HEK293 (cell line): ENCODE results near the gene ADIPOR1.

Experiments
- CTCF ChIA-PET: fragments of 350-600 bp; formaldehyde crosslinking; extraction: SDS; loops from one replicate; lab custom pipeline; 2021; ENCODE audit warnings: antibody characterized with exemption; lab: Yijun Ruan, JAX
- POLR2A ChIA-PET: fragments of 300-600 bp; formaldehyde crosslinking; extraction: SDS; loops from one replicate; lab custom pipeline; 2020; ENCODE audit warnings: antibody characterized with exemption, inconsistent platforms; lab: Yijun Ruan, JAX
- H3K27ac ChIP-seq: fragments of 200-500 bp; sonication (Bioruptor generic); 2 replicates; pipeline ENCODE4 v1.5.1; 2014; ENCODE audit warnings: low read depth, low read length, control low read depth, inconsistent platforms; ENCODE audit errors: extremely low read depth
- H3K36me3 ChIP-seq, 2 experiments: fragments of 200-500 bp in 1 of 2; sonication (Bioruptor generic) in 1 of 2; 1 replicate in 1 of 2; 2 replicates in 1 of 2; pipeline ENCODE4 v1.5.1; 2014 to 2017; ENCODE audit warnings: inconsistent platforms in 2 of 2, low read length in 2 of 2; ENCODE audit not compliant: control insufficient read depth in 2 of 2, insufficient read depth in 1 of 2
- H3K4me1 ChIP-seq: fragments of 200-500 bp; sonication (Bioruptor generic); 2 replicates; pipeline ENCODE4 v1.5.1; 2014; ENCODE audit warnings: mild to moderate bottlenecking, low read length, inconsistent platforms; ENCODE audit not compliant: control insufficient read depth, insufficient read depth
- H3K4me3 ChIP-seq: 2 replicates; pipeline ENCODE4 v1.5.1; 2011; ENCODE audit warnings: low read depth, mild to moderate bottlenecking, control low read depth, low read length, moderate library complexity
- H3K9me3 ChIP-seq: fragments of 200-500 bp; sonication (Bioruptor generic); 2 replicates; pipeline ENCODE4 v1.5.1; 2014; ENCODE audit warnings: low read depth, low read length, inconsistent platforms; ENCODE audit not compliant: control insufficient read depth, insufficient read depth
- OVOL3 ChIP-seq: fragments of 450-650 bp; formaldehyde crosslinking; IDR thresholded peaks from 2 replicates; pipeline ENCODE4 v1.5.1; 2016; ENCODE audit warnings: missing biosample characterization, missing genetic modification characterization
- SP3 ChIP-seq: fragments of 450-650 bp; formaldehyde crosslinking; IDR thresholded peaks from 2 replicates; pipeline ENCODE4 v1.5.1; 2016; ENCODE audit warnings: missing biosample characterization, missing genetic modification characterization
- TCF7L2 ChIP-seq: IDR thresholded peaks from 2 replicates; pipeline ENCODE4 v1.6.1; 2011; ENCODE audit warnings: low read depth, mild to moderate bottlenecking, inconsistent platforms, low read length, moderate library complexity, borderline replicate concordance
- ZBTB17 ChIP-seq: fragments of 450-650 bp; formaldehyde crosslinking; IDR thresholded peaks from 2 replicates; pipeline ENCODE4 v1.5.1; 2016; ENCODE audit warnings: missing biosample characterization, missing genetic modification characterization
- ZNF292 ChIP-seq: fragments of 450-650 bp; formaldehyde crosslinking; IDR thresholded peaks from 2 replicates; pipeline ENCODE4 v1.5.1; 2016; ENCODE audit warnings: low read depth, missing biosample characterization, missing genetic modification characterization, borderline replicate concordance
- ZNF335 ChIP-seq: fragments of 450-650 bp; formaldehyde crosslinking; conservative IDR thresholded peaks from 2 replicates; pipeline ENCODE4 v1.5.1; 2016; ENCODE audit warnings: missing biosample characterization, missing genetic modification characterization
- ZNF341 ChIP-seq: fragments of 450-650 bp; formaldehyde crosslinking; IDR thresholded peaks from 2 replicates; pipeline ENCODE4; 2016; ENCODE audit warnings: low read depth, missing biosample characterization, missing genetic modification characterization
- ZNF366 ChIP-seq: fragments of 450-650 bp; formaldehyde crosslinking; conservative IDR thresholded peaks from 2 replicates; pipeline ENCODE4 v1.5.1; 2016; ENCODE audit warnings: missing biosample characterization, missing genetic modification characterization
- ZNF558 ChIP-seq: fragments of 450-650 bp; formaldehyde crosslinking; IDR thresholded peaks from 2 replicates; pipeline ENCODE4 v1.5.1; 2016; ENCODE audit warnings: missing biosample characterization, missing genetic modification characterization
- ZNF571 ChIP-seq: fragments of 450-650 bp; formaldehyde crosslinking; IDR thresholded peaks from 2 replicates; pipeline ENCODE4 v1.5.0; 2017; ENCODE audit warnings: missing biosample characterization, missing genetic modification characterization
- ZNF596 ChIP-seq: fragments of 450-650 bp; IDR thresholded peaks from 2 replicates; pipeline ENCODE4 v1.5.0; 2018; ENCODE audit warnings: missing biosample characterization, mild to moderate bottlenecking, missing genetic modification characterization, moderate library complexity
- ZNF600 ChIP-seq: fragments of 450-650 bp; formaldehyde crosslinking; IDR thresholded peaks from 2 replicates; pipeline ENCODE4 v1.5.1; 2016; ENCODE audit warnings: missing biosample characterization, missing genetic modification characterization
- TF ChIP-seq, protein P1 (sequence below): fragments of 450-650 bp; formaldehyde crosslinking; IDR thresholded peaks from 2 replicates; pipeline ENCODE4 v1.5.1; 2016; ENCODE audit warnings: missing biosample characterization, missing genetic modification characterization
- TF ChIP-seq, protein P2 (sequence below): fragments of 450-650 bp; formaldehyde crosslinking; IDR thresholded peaks from 2 replicates; pipeline ENCODE4 v1.5.1; 2016; ENCODE audit warnings: missing biosample characterization, missing genetic modification characterization
- TF ChIP-seq, protein P3 (sequence below): fragments of 450-650 bp; formaldehyde crosslinking; IDR thresholded peaks from 2 replicates; pipeline ENCODE4 v1.5.1; 2016; ENCODE audit warnings: missing biosample characterization, missing genetic modification characterization, low read depth
- TF ChIP-seq, protein P4 (sequence below): fragments of 450-650 bp; IDR thresholded peaks from 2 replicates; pipeline ENCODE4 v1.5.1; 2018; ENCODE audit warnings: missing biosample characterization, missing genetic modification characterization
- TF ChIP-seq, protein P5 (sequence below): fragments of 450-650 bp; formaldehyde crosslinking; IDR thresholded peaks from 2 replicates; pipeline ENCODE4 v1.5.1; 2016; ENCODE audit warnings: missing biosample characterization, missing genetic modification characterization

ADIPOR1 gene

DNA sequence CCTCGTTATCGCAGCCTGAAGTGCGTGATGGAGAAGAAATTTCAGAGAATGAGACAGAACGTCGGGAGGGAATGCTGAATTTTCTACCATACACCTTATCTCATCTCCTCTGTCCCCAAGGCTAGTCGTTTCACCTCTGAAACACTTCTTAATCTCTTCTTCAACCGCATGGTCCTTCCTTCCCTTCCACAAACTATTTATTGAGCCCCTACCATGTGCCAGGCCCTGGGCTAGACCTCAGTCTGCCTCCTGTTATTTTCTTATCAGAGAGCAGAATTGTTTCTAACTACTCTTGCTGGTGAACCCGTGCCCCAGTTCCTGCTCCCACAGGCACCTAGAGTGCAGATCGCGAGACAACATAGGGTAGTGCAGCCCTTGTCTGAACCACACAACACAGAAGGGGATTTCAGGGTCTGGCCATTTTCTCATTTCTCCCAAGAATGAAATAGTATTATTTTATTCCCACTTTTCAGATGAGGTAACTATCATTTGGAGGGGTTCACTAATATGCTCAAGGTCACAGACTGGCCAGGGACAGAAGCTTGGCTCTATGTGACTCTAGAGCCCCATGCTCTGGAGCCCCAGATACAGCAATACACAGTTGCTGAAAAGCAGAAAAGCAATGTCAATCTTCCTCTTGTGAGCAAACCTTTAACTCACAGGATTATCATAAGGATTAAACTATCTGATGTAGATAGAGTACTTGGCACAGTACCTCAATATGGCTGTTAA, 598 bp upstream of the ADIPOR1 start:
- TF ChIP-seq ZNF366 (tag by site-specific recombination) = peak; percentile 75
- TF ChIP-seq ZNF341 (tag by site-specific recombination) = peak; percentile 16; the same call in 1 of the 2 replicates
- TF ChIP-seq TCF7L2 = no peak
- TF ChIP-seq ZBTB17 = peak; percentile 63
- TF ChIP-seq, protein P1, sequence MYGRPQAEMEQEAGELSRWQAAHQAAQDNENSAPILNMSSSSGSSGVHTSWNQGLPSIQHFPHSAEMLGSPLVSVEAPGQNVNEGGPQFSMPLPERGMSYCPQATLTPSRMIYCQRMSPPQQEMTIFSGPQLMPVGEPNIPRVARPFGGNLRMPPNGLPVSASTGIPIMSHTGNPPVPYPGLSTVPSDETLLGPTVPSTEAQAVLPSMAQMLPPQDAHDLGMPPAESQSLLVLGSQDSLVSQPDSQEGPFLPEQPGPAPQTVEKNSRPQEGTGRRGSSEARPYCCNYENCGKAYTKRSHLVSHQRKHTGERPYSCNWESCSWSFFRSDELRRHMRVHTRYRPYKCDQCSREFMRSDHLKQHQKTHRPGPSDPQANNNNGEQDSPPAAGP (tag by site-specific recombination) = 0 out of 2 replicates have a peak, but pooled peaks have one; percentile 23
- peak; percentile 56; the same call in 1 of the 2 replicates for TF ChIP-seq ZNF600
- peak; percentile 31; the same call in 1 of the 2 replicates for TF ChIP-seq ZNF335
- TF ChIP-seq, protein P2, sequence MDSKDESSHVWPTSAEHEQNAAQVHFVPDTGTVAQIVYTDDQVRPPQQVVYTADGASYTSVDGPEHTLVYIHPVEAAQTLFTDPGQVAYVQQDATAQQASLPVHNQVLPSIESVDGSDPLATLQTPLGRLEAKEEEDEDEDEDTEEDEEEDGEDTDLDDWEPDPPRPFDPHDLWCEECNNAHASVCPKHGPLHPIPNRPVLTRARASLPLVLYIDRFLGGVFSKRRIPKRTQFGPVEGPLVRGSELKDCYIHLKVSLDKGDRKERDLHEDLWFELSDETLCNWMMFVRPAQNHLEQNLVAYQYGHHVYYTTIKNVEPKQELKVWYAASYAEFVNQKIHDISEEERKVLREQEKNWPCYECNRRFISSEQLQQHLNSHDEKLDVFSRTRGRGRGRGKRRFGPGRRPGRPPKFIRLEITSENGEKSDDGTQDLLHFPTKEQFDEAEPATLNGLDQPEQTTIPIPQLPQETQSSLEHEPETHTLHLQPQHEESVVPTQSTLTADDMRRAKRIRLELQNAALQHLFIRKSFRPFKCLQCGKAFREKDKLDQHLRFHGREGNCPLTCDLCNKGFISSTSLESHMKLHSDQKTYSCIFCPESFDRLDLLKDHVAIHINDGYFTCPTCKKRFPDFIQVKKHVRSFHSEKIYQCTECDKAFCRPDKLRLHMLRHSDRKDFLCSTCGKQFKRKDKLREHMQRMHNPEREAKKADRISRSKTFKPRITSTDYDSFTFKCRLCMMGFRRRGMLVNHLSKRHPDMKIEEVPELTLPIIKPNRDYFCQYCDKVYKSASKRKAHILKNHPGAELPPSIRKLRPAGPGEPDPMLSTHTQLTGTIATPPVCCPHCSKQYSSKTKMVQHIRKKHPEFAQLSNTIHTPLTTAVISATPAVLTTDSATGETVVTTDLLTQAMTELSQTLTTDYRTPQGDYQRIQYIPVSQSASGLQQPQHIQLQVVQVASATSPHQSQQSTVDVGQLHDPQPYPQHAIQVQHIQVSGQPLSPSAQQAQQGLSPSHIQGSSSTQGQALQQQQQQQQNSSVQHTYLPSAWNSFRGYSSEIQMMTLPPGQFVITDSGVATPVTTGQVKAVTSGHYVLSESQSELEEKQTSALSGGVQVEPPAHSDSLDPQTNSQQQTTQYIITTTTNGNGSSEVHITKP (tag by site-specific recombination) = peak; percentile 81
- no peak for TF ChIP-seq ZNF596 (tag by site-specific recombination)
- TF ChIP-seq SP3 (tag by site-specific recombination) = 0 out of 2 replicates have a peak, but pooled peaks have one; percentile 10
- CTCF ChIA-PET = interaction anchor here (1.0 to 1.7 kb wide), 2 partner anchors 9 to 34 kb away, joined by 4 to 8 read pairs; no protein-coding TSS in a partner anchor

DNA sequence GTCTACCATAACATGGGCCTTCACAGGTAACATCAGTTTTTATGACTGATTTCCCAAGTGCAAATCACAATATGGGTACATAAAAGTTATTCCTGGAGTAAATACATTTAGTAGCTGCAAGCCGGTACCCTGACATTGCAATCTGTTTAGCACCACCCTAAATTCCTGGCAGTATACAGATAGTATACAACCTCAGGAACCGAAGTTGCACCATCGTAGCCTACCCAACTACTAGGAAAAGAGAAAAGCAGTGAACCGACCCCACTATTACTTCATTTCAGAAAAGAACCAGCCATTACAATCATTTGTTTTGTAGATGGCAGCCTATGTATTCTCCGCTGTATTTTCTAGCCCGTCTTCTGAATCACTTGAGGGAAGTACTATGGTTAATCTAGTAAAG, 1.1 kb downstream of the ADIPOR1 start:
- H3K4me3 ChIP-seq = peak overlapping the region; percentile 88
- TF ChIP-seq, protein P2 (tag by site-specific recombination) = no peak
- TF ChIP-seq, protein P3, sequence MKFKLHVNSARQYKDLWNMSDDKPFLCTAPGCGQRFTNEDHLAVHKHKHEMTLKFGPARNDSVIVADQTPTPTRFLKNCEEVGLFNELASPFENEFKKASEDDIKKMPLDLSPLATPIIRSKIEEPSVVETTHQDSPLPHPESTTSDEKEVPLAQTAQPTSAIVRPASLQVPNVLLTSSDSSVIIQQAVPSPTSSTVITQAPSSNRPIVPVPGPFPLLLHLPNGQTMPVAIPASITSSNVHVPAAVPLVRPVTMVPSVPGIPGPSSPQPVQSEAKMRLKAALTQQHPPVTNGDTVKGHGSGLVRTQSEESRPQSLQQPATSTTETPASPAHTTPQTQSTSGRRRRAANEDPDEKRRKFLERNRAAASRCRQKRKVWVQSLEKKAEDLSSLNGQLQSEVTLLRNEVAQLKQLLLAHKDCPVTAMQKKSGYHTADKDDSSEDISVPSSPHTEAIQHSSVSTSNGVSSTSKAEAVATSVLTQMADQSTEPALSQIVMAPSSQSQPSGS = no peak
- TF ChIP-seq, protein P4, sequence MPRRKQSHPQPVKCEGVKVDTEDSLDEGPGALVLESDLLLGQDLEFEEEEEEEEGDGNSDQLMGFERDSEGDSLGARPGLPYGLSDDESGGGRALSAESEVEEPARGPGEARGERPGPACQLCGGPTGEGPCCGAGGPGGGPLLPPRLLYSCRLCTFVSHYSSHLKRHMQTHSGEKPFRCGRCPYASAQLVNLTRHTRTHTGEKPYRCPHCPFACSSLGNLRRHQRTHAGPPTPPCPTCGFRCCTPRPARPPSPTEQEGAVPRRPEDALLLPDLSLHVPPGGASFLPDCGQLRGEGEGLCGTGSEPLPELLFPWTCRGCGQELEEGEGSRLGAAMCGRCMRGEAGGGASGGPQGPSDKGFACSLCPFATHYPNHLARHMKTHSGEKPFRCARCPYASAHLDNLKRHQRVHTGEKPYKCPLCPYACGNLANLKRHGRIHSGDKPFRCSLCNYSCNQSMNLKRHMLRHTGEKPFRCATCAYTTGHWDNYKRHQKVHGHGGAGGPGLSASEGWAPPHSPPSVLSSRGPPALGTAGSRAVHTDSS (tag by site-specific recombination) = no peak
- TF ChIP-seq OVOL3 (tag by site-specific recombination) (no peak), ZNF571 (no peak), ZNF292 (no peak), ZNF558 (tag by site-specific recombination) (no peak)
- TF ChIP-seq, protein P5, sequence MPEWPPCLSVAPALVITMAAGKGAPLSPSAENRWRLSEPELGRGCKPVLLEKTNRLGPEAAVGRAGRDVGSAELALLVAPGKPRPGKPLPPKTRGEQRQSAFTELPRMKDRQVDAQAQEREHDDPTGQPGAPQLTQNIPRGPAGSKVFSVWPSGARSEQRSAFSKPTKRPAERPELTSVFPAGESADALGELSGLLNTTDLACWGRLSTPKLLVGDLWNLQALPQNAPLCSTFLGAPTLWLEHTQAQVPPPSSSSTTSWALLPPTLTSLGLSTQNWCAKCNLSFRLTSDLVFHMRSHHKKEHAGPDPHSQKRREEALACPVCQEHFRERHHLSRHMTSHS (tag by site-specific recombination) = no peak
- peaks cover 0 to 42% of the 10 kb centered on the region in 2 experiments; a peak in 1 of 3 replicates for H3K36me3 ChIP-seq
- peaks cover 9% of the 10 kb centered on the region for H3K4me1 ChIP-seq
- H3K9me3 ChIP-seq = no peaks in the 10 kb centered on the region
- H3K27ac ChIP-seq = no peak overlapping the region
- ChIA-PET POLR2A (no interaction called here), CTCF (interaction anchor here (0.5 to 0.6 kb wide), 4 partner anchors 9 to 726 kb away, joined by 3 to 4 read pairs (median 3); no protein-coding TSS in a partner anchor)

More for the DNA sequence above, 598 bp upstream of the ADIPOR1 start:
- H3K4me3 ChIP-seq = peak overlapping the region; percentile 50
- peak overlapping the region; percentile 25; the same call in 1 of the 2 replicates for H3K27ac ChIP-seq
- H3K9me3 ChIP-seq = no peaks in the 10 kb centered on the region
- POLR2A ChIA-PET = interaction anchor here (0.6 to 1.4 kb wide), 4 partner anchors 32 to 98 kb away, joined by 3 to 8 read pairs (median 5); partner anchors contain the start of genes KLHL12, RABIF and TMEM183A
- H3K4me1 ChIP-seq = peaks cover 9% of the 10 kb centered on the region
- peaks cover 0 to 50% of the 10 kb centered on the region in 2 experiments; a peak in 1 of 3 replicates for H3K36me3 ChIP-seq
